K562 (cell line): ENCODE measurements around the gene RSRC1.

Experiments used
- MNT ChIP-seq, 2 experiments: fragments of 450-650 bp; conservative IDR thresholded peaks; 2 replicates each; pipeline ENCODE4 v1.6.1; 2017; ENCODE audit warnings: mild to moderate bottlenecking in 2 of 2, moderate library complexity in 2 of 2
- TRIM28 ChIP-seq: fragments of 450-650 bp; IDR thresholded peaks from 2 replicates; pipeline ENCODE4 v1.6.1; 2017

- no peak for TF ChIP-seq MNT (conservative IDR thresholded peaks at IDR 0.05)
- no peak for TF ChIP-seq TRIM28
Observed at GRCh38 chr3:158531334-158531733, 421.4 kb downstream of the RSRC1 start.
